ENCODE data around the gene AFAP1L2.
A peak's percentile ranks its signal among the peaks of the same experiment; 100 is the strongest.

AFAP1L2 gene

GRCh38 chr10:114326795-114327194 is 77.5 kb downstream of the AFAP1L2 start:
- 0 out of 2 replicates have a peak, but pooled peaks have one; percentile 21 for TF ChIP-seq USF1 (IDR thresholded peaks at IDR 0.05)
- TF ChIP-seq CREB1 (IDR thresholded peaks at IDR 0.05; ENCODE audit: low read depth) = no peak

GRCh38 chr10:114323023-114323422 is 81.3 kb downstream of the AFAP1L2 start:
- TF ChIP-seq TCF12 (IDR thresholded peaks at IDR 0.05; ENCODE audit: low read depth) (no peak), EGR1 (IDR thresholded peaks at IDR 0.05) (no peak), MAX (IDR thresholded peaks at IDR 0.05) (no peak), TEAD4 (IDR thresholded peaks at IDR 0.05) (no peak), REST (IDR thresholded peaks at IDR 0.05; ENCODE audit: low read depth) (no peak), FOXM1 (IDR thresholded peaks at IDR 0.05; ENCODE audit: borderline replicate concordance, low read depth) (no peak), TAF1 (IDR thresholded peaks at IDR 0.05; ENCODE audit: low read depth) (no peak), USF1 (IDR thresholded peaks at IDR 0.05) (no peak)

- TF ChIP-seq CREB1 (IDR thresholded peaks at IDR 0.05; ENCODE audit: low read depth) = no peak
- no peak for TF ChIP-seq USF1 (IDR thresholded peaks at IDR 0.05)
- no peak for TF ChIP-seq CEBPB (IDR thresholded peaks at IDR 0.05)
- no peak for TF ChIP-seq YY1 (IDR thresholded peaks at IDR 0.05; ENCODE audit: low read depth)
- no peak for TF ChIP-seq TCF12 (IDR thresholded peaks at IDR 0.05; ENCODE audit: low read depth)
- no peak for TF ChIP-seq EP300 (IDR thresholded peaks at IDR 0.05; ENCODE audit: borderline replicate concordance)
- TF ChIP-seq RAD21 (IDR thresholded peaks at IDR 0.05; ENCODE audit: low read depth) = no peak
- TF ChIP-seq MAX (IDR thresholded peaks at IDR 0.05) = no peak
- TF ChIP-seq TEAD4 (IDR thresholded peaks at IDR 0.05) = no peak
- no peak for TF ChIP-seq FOXM1 (IDR thresholded peaks at IDR 0.05; ENCODE audit: borderline replicate concordance, low read depth)
- TF ChIP-seq EGR1 (IDR thresholded peaks at IDR 0.05) = no peak
- TF ChIP-seq TAF1 (IDR thresholded peaks at IDR 0.05; ENCODE audit: low read depth) = no peak
- no peak for TF ChIP-seq REST (IDR thresholded peaks at IDR 0.05; ENCODE audit: low read depth)
- TF ChIP-seq NFIC (IDR thresholded peaks at IDR 0.05) = no peak
- TF ChIP-seq ZBTB7A (IDR thresholded peaks at IDR 0.05; ENCODE audit: low read depth) = no peak
Observed at GRCh38 chr10:114322344-114322743, 82.0 kb downstream of the AFAP1L2 start.

GRCh38 chr10:114320249-114321116 is 83.8 kb downstream of the AFAP1L2 start:
- TF ChIP-seq YY1 (IDR thresholded peaks at IDR 0.05; ENCODE audit: low read depth) (peak; percentile 58), RAD21 (IDR thresholded peaks at IDR 0.05; ENCODE audit: low read depth) (peak; percentile 9; the same call in 1 of the 2 replicates), TAF1 (IDR thresholded peaks at IDR 0.05; ENCODE audit: low read depth) (no peak), TCF12 (IDR thresholded peaks at IDR 0.05; ENCODE audit: low read depth) (peak; percentile 100), TEAD4 (IDR thresholded peaks at IDR 0.05) (peak; percentile 98), REST (IDR thresholded peaks at IDR 0.05; ENCODE audit: low read depth) (no peak), CREB1 (IDR thresholded peaks at IDR 0.05; ENCODE audit: low read depth) (0 out of 2 replicates have a peak, but pooled peaks have one; percentile 41), USF1 (IDR thresholded peaks at IDR 0.05) (no peak), MAX (IDR thresholded peaks at IDR 0.05) (peak; percentile 83), ZBTB7A (IDR thresholded peaks at IDR 0.05; ENCODE audit: low read depth) (peak; percentile 44; the same call in 1 of the 2 replicates), EP300 (IDR thresholded peaks at IDR 0.05; ENCODE audit: borderline replicate concordance) (peak; percentile 100), CEBPB (IDR thresholded peaks at IDR 0.05) (no peak; the same call in 1 of the 2 replicates), FOXM1 (IDR thresholded peaks at IDR 0.05; ENCODE audit: borderline replicate concordance, low read depth) (peak; percentile 99), NFIC (IDR thresholded peaks at IDR 0.05) (peak; percentile 99), EGR1 (IDR thresholded peaks at IDR 0.05) (no peak)
